Astrocyte (in vitro differentiated cells and primary cell): ENCODE data around the gene GID8.

Source experiments
- CTCF ChIP-seq: IDR thresholded peaks from 2 replicates; pipeline ENCODE4 v1.5.1; 2011; ENCODE audit warnings: low read depth, mild to moderate bottlenecking, inconsistent platforms, low read length, moderate library complexity; ENCODE audit not compliant: insufficient read depth
- EZH2 ChIP-seq: IDR thresholded peaks from 2 replicates; pipeline ENCODE4 v1.6.1; 2012; ENCODE audit warnings: mild to moderate bottlenecking, low read length, inconsistent platforms; ENCODE audit not compliant: insufficient read depth

- no peak for TF ChIP-seq CTCF
- no peak for TF ChIP-seq EZH2
Observed at GRCh38 chr20:62931464-62931863, 6.5 kb upstream of the GID8 start.
